Caco-2 (cell line): ENCODE data around the gene C4BPB. TPM values are rescaled to one million over a fixed set of nuclear protein-coding genes. Genes with fewer than 3 reads are reported as not detected.

Experiments
- BruUV-seq: library from RNA; stranded (reverse); fragments of 400-500 nt; replicated peaks from 2 replicates; lab custom pipeline; 2021; lab: Mats Ljungman, UMichigan
- CTCF ChIA-PET: fragments of 300-600 bp; sonication (Branson Sonifier 250); formaldehyde crosslinking; loops from one replicate; lab custom pipeline; 2022; ENCODE audit warnings: antibody characterized with exemption; lab: Charles Lee
- POLR2A ChIA-PET: fragments of 300-600 bp; sonication (Branson Sonifier 250); formaldehyde crosslinking; loops from one replicate; lab custom pipeline; 2022; ENCODE audit warnings: antibody characterized with exemption; lab: Charles Lee
- DNase-seq, 2 experiments: peaks; one replicate each; pipeline versions ENCODE4 v3.0.0 to v3.0.0-alpha.2; 2020 to 2022
- H3K27me3 ChIP-seq: replicated peaks from 2 replicates; pipeline ENCODE4 v1.6.0; 2011; ENCODE audit warnings: low read length; ENCODE audit not compliant: control insufficient read depth, insufficient read depth
- H3K36me3 ChIP-seq: 2 replicates; pipeline ENCODE4 v1.5.1; 2011; ENCODE audit warnings: low read length; ENCODE audit not compliant: control insufficient read depth, insufficient read depth
- H3K4me1 ChIP-seq: fragments of 250-450 bp; sonication (Bioruptor Pico); 2 replicates; pipeline ENCODE4 v1.5.1; 2020; ENCODE audit warnings: mild to moderate bottlenecking
- H3K4me3 ChIP-seq: 2 replicates; pipeline ENCODE4 v1.5.1; 2011; ENCODE audit warnings: low read depth, mild to moderate bottlenecking, control low read depth, low read length
- H3K9me3 ChIP-seq: fragments of 250-450 bp; sonication (Bioruptor Pico); 2 replicates; pipeline ENCODE4 v1.5.1; 2020; ENCODE audit warnings: mild to moderate bottlenecking, moderate library complexity
- H3K27ac Mint-ChIP-seq: one replicate; pipeline ENCODE4 v1.8.0; 2022; ENCODE audit warnings: mixed read lengths; ENCODE audit not compliant: unreplicated experiment
- H3K27me3 Mint-ChIP-seq: one replicate; pipeline ENCODE4 v1.8.0; 2022; ENCODE audit warnings: mixed read lengths; ENCODE audit not compliant: insufficient read depth, unreplicated experiment
- H3K36me3 Mint-ChIP-seq: one replicate; pipeline ENCODE4 v1.8.0; 2022; ENCODE audit warnings: mild to moderate bottlenecking, mixed read lengths; ENCODE audit not compliant: insufficient read depth, unreplicated experiment
- H3K4me1 Mint-ChIP-seq: one replicate; pipeline ENCODE4 v1.8.0; 2022; ENCODE audit warnings: low read depth, mixed read lengths; ENCODE audit not compliant: unreplicated experiment
- H3K4me3 Mint-ChIP-seq: one replicate; pipeline ENCODE4 v1.8.0; 2022; ENCODE audit warnings: mild to moderate bottlenecking, moderate library complexity, mixed read lengths; ENCODE audit not compliant: unreplicated experiment
- H3K9me3 Mint-ChIP-seq: one replicate; pipeline ENCODE4 v1.8.0; 2022; ENCODE audit warnings: mixed read lengths; ENCODE audit not compliant: unreplicated experiment
- CTCF ChIP-seq, 2 experiments: fragments of 200-600 bp in 1 of 2; IDR thresholded peaks; 1 replicate in 1 of 2; 2 replicates in 1 of 2; pipeline versions ENCODE4 v1.5.1 to v1.8.0; 2011 to 2022; ENCODE audit warnings: antibody characterized with exemption in 1 of 2, control low read depth in 1 of 2, inconsistent platforms in 1 of 2, low read depth in 1 of 2, low read length in 1 of 2, mild to moderate bottlenecking in 1 of 2, moderate library complexity in 1 of 2; ENCODE audit not compliant: insufficient read depth in 1 of 2, severe bottlenecking in 1 of 2, unreplicated experiment in 1 of 2
- intact Hi-C: fragments of 100-400 bp; cut with micrococcal nuclease; formaldehyde crosslinking; loops from one replicate; pipeline ENCODE4 v1.10.0; 2022; ENCODE audit not compliant: unreplicated experiment
- total RNA-seq: library from RNA; stranded (reverse); gene quantifications from 2 replicates; pipeline ENCODE4 v1.2.3, GENCODE V29; 2022

The C4BPB gene
- total RNA-seq, 1 experiment from 2014 or later = 99.8 TPM

- no peaks in the 10 kb centered on the region for H3K9me3 Mint-ChIP-seq
- no peak overlapping the region for H3K27ac Mint-ChIP-seq
- Histone ChIP-seq H3K9me3 (no peaks in the 10 kb centered on the region), H3K4me1 (no peaks in the 10 kb centered on the region), H3K27me3 (no peaks in the 10 kb centered on the region), H3K4me3 (no peak overlapping the region), H3K36me3 (peaks cover 3% of the 10 kb centered on the region)
- no TSS peak for BruUV-seq
- DNase-seq = no peak
- peaks cover 30% of the 10 kb centered on the region for H3K36me3 Mint-ChIP-seq
- CTCF ChIA-PET = no interaction called here
- intact Hi-C loops = no loop called here
- no peaks in the 10 kb centered on the region for H3K4me1 Mint-ChIP-seq
- no peak overlapping the region for H3K4me3 Mint-ChIP-seq
- POLR2A ChIA-PET = interaction anchor here (1.3 kb wide), 1 partner anchor 16 kb away, joined by 4 read pairs; the partner anchor contains the start of gene PFKFB2
- no peaks in the 10 kb centered on the region for H3K27me3 Mint-ChIP-seq
- TF ChIP-seq CTCF (IDR thresholded peaks at IDR 0.05; ENCODE audit: insufficient read depth in 1 of 2, low read depth in 1 of 2, low read length in 1 of 2, severe bottlenecking in 1 of 2, unreplicated experiment in 1 of 2) = no peak
Measured at GRCh38 chr1:207069061-207069460, 19.6 kb upstream of the C4BPB start.

- no peak overlapping the region for H3K4me3 Mint-ChIP-seq
- peaks cover 3% of the 10 kb centered on the region for H3K36me3 ChIP-seq
- intact Hi-C loops = no loop called here
Measured at GRCh38 chr1:207069858-207070506, 18.7 kb upstream of the C4BPB start.

GRCh38 chr1:207070811-207071210, 17.8 kb upstream of the C4BPB start:
- Mint-ChIP-seq H3K27me3 (no peaks in the 10 kb centered on the region), H3K4me1 (no peaks in the 10 kb centered on the region), H3K36me3 (peaks cover 19% of the 10 kb centered on the region), H3K4me3 (no peak overlapping the region), H3K9me3 (no peaks in the 10 kb centered on the region), H3K27ac (no peak overlapping the region)
- Histone ChIP-seq H3K4me3 (no peak overlapping the region), H3K27me3 (no peaks in the 10 kb centered on the region), H3K36me3 (peaks cover 3% of the 10 kb centered on the region), H3K4me1 (no peaks in the 10 kb centered on the region), H3K9me3 (no peaks in the 10 kb centered on the region)
- no peak for DNase-seq
- intact Hi-C loops = no loop called here
- POLR2A ChIA-PET = no interaction called here
- TF ChIP-seq CTCF (IDR thresholded peaks at IDR 0.05; ENCODE audit: insufficient read depth in 1 of 2, low read depth in 1 of 2, low read length in 1 of 2, severe bottlenecking in 1 of 2, unreplicated experiment in 1 of 2) = no peak
- CTCF ChIA-PET = interaction anchor here (0.6 to 0.7 kb wide), 2 partner anchors 18 to 336 kb away, joined by 3 to 4 read pairs; partner anchors contain the start of gene PFKFB2
- BruUV-seq = no TSS peak

More at GRCh38 chr1:207069858-207070506, 18.7 kb upstream of the C4BPB start:
- DNase-seq = no peak
- H3K27me3 ChIP-seq = no peaks in the 10 kb centered on the region
- ChIA-PET POLR2A (interaction anchor here (1.3 kb wide), 1 partner anchor 17 kb away, joined by 4 read pairs; the partner anchor contains the start of gene PFKFB2), CTCF (no interaction called here)
- Mint-ChIP-seq H3K4me1 (no peaks in the 10 kb centered on the region), H3K36me3 (peaks cover 26% of the 10 kb centered on the region), H3K27ac (no peak overlapping the region), H3K27me3 (no peaks in the 10 kb centered on the region), H3K9me3 (no peaks in the 10 kb centered on the region)
- no peaks in the 10 kb centered on the region for H3K4me1 ChIP-seq
- H3K4me3 ChIP-seq = no peak overlapping the region
- TF ChIP-seq CTCF (IDR thresholded peaks at IDR 0.05; ENCODE audit: insufficient read depth in 1 of 2, low read depth in 1 of 2, low read length in 1 of 2, severe bottlenecking in 1 of 2, unreplicated experiment in 1 of 2) = no peak
- no TSS peak for BruUV-seq
- H3K9me3 ChIP-seq = no peaks in the 10 kb centered on the region
